ENCODE measurements around the gene KLHDC10. TPM values are rescaled to one million over a fixed set of nuclear protein-coding genes. Genes with fewer than 3 reads are reported as not detected.
"Not testable (repeated sequence)": the region's sequence is repeated elsewhere in the genome, so short reads cannot be mapped to it uniquely, and the experiment has no call there.

KLHDC10 gene
- total and polyA plus RNA-seq, 2 donors (not counting 1 experiment from before 2014, with no cell fraction given) = 28.5 to 29.1 TPM

DNA sequence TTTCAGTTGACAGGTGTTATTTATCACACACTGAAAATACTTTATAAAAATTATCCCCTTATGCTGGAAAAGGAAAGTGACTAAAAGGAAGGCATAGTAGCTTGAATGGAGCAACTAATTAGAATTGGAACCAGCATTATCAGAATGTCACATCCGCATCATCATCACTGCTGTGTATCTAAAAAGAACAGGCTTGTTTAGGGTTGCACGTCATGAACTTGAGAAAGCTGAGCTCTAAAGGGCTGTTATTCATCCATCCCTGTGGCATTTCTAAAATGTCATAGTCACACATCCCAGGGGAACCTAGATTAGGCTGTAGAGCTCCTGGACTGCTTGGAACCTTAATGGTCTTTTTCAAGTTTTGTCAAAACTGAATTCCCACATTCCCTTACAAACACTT is 54.4 kb downstream of the KLHDC10 start:
- no peak for DNase-seq (ENCODE audit: low read depth in 2 of 2)
- H4K20me1 ChIP-seq (ENCODE audit: control insufficient read depth, extremely low read depth, insufficient read depth, low read length) = no peaks in the 10 kb centered on the region
- H3K27ac ChIP-seq (ENCODE audit: insufficient read depth, low read length) = no peak overlapping the region
- H2AFZ ChIP-seq (ENCODE audit: low read length) = no peak overlapping the region
- TF ChIP-seq, protein P1, sequence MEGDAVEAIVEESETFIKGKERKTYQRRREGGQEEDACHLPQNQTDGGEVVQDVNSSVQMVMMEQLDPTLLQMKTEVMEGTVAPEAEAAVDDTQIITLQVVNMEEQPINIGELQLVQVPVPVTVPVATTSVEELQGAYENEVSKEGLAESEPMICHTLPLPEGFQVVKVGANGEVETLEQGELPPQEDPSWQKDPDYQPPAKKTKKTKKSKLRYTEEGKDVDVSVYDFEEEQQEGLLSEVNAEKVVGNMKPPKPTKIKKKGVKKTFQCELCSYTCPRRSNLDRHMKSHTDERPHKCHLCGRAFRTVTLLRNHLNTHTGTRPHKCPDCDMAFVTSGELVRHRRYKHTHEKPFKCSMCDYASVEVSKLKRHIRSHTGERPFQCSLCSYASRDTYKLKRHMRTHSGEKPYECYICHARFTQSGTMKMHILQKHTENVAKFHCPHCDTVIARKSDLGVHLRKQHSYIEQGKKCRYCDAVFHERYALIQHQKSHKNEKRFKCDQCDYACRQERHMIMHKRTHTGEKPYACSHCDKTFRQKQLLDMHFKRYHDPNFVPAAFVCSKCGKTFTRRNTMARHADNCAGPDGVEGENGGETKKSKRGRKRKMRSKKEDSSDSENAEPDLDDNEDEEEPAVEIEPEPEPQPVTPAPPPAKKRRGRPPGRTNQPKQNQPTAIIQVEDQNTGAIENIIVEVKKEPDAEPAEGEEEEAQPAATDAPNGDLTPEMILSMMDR (conservative IDR thresholded peaks at IDR 0.05 in 1 of 2, IDR thresholded peaks at IDR 0.05 in 1 of 2; ENCODE audit: low read depth in 1 of 2, low read length in 2 of 2) = no peak
- TF ChIP-seq EZH2 (IDR thresholded peaks at IDR 0.05; ENCODE audit: low read length, missing control alignments) = no peak
- H3K4me1 ChIP-seq (ENCODE audit: control insufficient read depth, extremely low read depth, insufficient read depth, low read length) = no peaks in the 10 kb centered on the region
- H3K4me3 ChIP-seq (replicated peaks in 1 of 4; ENCODE audit: control extremely low read depth in 1 of 4, insufficient read depth in 1 of 4, low read depth in 3 of 4, low read length in 4 of 4) = no peak overlapping the region
- H3K9me3 ChIP-seq (ENCODE audit: control insufficient read depth, insufficient read depth, low read depth, low read length) = no peaks in the 10 kb centered on the region
- no peaks in the 10 kb centered on the region for H3K27me3 ChIP-seq (ENCODE audit: control insufficient read depth, insufficient read depth, low read length)
- no peak overlapping the region for H3K4me2 ChIP-seq (ENCODE audit: extremely low read depth, insufficient read depth, low read length)
- H3K36me3 ChIP-seq (ENCODE audit: control insufficient read depth, insufficient read depth, low read length) = peaks cover 3% of the 10 kb centered on the region
- no peaks in the 10 kb centered on the region for H3K79me2 ChIP-seq (ENCODE audit: control insufficient read depth, insufficient read depth, low read length)
- H3K9ac ChIP-seq (ENCODE audit: insufficient read depth, low read length) = no peak overlapping the region

DNA sequence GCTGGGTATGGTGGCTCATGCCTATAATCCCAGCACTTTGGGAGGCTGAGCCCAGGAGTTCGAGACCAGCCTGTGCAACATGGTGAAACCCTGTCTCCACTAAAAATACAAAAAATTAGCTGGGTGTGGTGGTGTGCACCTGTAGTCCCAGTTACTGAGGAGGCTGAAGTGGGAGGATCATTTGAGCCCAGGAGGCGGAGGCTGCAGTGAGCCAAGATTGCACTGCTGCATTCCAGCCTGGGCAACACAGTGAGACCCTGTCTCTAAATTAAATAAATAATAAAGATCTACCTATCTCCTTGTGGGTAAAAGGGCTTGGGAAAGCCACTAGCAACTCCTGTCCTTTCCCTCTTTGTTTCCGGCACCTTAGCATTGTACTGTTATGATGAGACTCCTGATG is 56.5 kb downstream of the KLHDC10 start:
- not testable (repeated sequence) for H4K20me1 ChIP-seq (ENCODE audit: control insufficient read depth, extremely low read depth, insufficient read depth, low read length); H3K4me3 ChIP-seq (replicated peaks in 1 of 4; ENCODE audit: control extremely low read depth in 1 of 4, insufficient read depth in 1 of 4, low read depth in 3 of 4, low read length in 4 of 4); H3K4me1 ChIP-seq (ENCODE audit: control insufficient read depth, extremely low read depth, insufficient read depth, low read length); H3K36me3 ChIP-seq (ENCODE audit: control insufficient read depth, insufficient read depth, low read length); H3K79me2 ChIP-seq (ENCODE audit: control insufficient read depth, insufficient read depth, low read length); H3K9ac ChIP-seq (ENCODE audit: insufficient read depth, low read length); H2AFZ ChIP-seq (ENCODE audit: low read length); H3K4me2 ChIP-seq (ENCODE audit: extremely low read depth, insufficient read depth, low read length); H3K27ac ChIP-seq (ENCODE audit: insufficient read depth, low read length); DNase-seq (ENCODE audit: low read depth in 2 of 2); H3K27me3 ChIP-seq (ENCODE audit: control insufficient read depth, insufficient read depth, low read length); H3K9me3 ChIP-seq (ENCODE audit: control insufficient read depth, insufficient read depth, low read depth, low read length)

- Histone ChIP-seq H3K9me3 (ENCODE audit: control insufficient read depth, insufficient read depth, low read depth, low read length) (no peaks in the 10 kb centered on the region), H3K4me2 (ENCODE audit: extremely low read depth, insufficient read depth, low read length) (no peak overlapping the region), H2AFZ (ENCODE audit: low read length) (no peak overlapping the region), H3K27me3 (ENCODE audit: control insufficient read depth, insufficient read depth, low read length) (no peaks in the 10 kb centered on the region), H3K4me1 (ENCODE audit: control insufficient read depth, extremely low read depth, insufficient read depth, low read length) (no peaks in the 10 kb centered on the region), H3K9ac (ENCODE audit: insufficient read depth, low read length) (no peak overlapping the region), H4K20me1 (ENCODE audit: control insufficient read depth, extremely low read depth, insufficient read depth, low read length) (no peaks in the 10 kb centered on the region), H3K79me2 (ENCODE audit: control insufficient read depth, insufficient read depth, low read length) (no peaks in the 10 kb centered on the region), H3K4me3 (replicated peaks in 1 of 4; ENCODE audit: control extremely low read depth in 1 of 4, insufficient read depth in 1 of 4, low read depth in 3 of 4, low read length in 4 of 4) (no peak overlapping the region), H3K36me3 (ENCODE audit: control insufficient read depth, insufficient read depth, low read length) (peaks cover 4% of the 10 kb centered on the region), H3K27ac (ENCODE audit: insufficient read depth, low read length) (no peak overlapping the region)
- DNase-seq (ENCODE audit: low read depth in 2 of 2) = peak in 1 of 2 donors; percentile 11
- TF ChIP-seq EZH2 (IDR thresholded peaks at IDR 0.05; ENCODE audit: low read length, missing control alignments) = no peak
- TF ChIP-seq, protein P1 (conservative IDR thresholded peaks at IDR 0.05 in 1 of 2, IDR thresholded peaks at IDR 0.05 in 1 of 2; ENCODE audit: low read depth in 1 of 2, low read length in 2 of 2) = no peak
These were observed 57.1 kb downstream of the KLHDC10 start for GRCh38 chr7:130127404-130127803.
